Mammary epithelial cell (primary cell): Measurements from ENCODE around the gene HOXA5.

Experiments used
- CTCF ChIP-seq, 2 donors: IDR thresholded peaks in 1 of 2; conservative IDR thresholded peaks in 1 of 2; 2 replicates each; pipeline ENCODE4 v1.5.1; 2011 to 2012; ENCODE audit warnings: inconsistent platforms in 2 of 2, low read length in 2 of 2, mild to moderate bottlenecking in 2 of 2, control low read depth in 1 of 2, low read depth in 1 of 2; ENCODE audit not compliant: insufficient read depth in 1 of 2; ENCODE audit errors: extremely low read depth in 1 of 2
- EZH2 ChIP-seq: IDR thresholded peaks from 2 replicates; pipeline ENCODE4 v1.6.1; 2012; ENCODE audit warnings: low read length, inconsistent platforms, borderline replicate concordance

GRCh38 chr7:27149842-27150567 is 6.5 kb upstream of the HOXA5 start:
- no peak for TF ChIP-seq EZH2
- TF ChIP-seq CTCF (conservative IDR thresholded peaks at IDR 0.05 in 1 of 2, IDR thresholded peaks at IDR 0.05 in 1 of 2; ENCODE audit: extremely low read depth in 1 of 2, insufficient read depth in 1 of 2, low read depth in 1 of 2, low read length in 2 of 2): no peak
